Sigmoid colon (tissue), 7 donors: ENCODE data around the gene SLC8A2. TPM values are rescaled to one million over a fixed set of nuclear protein-coding genes. Genes with fewer than 3 reads are reported as not detected.
"Not testable (repeated sequence)": the region's sequence is repeated elsewhere in the genome, so short reads cannot be mapped to it uniquely, and the experiment has no call there.

Experiments
- DNase-seq: peaks from one replicate; pipeline ENCODE4 v3.0.0-alpha.2; 2019
- H3K27ac ChIP-seq, 4 donors: fragments of 200-600 bp; sonication (generic); one replicate each; pipeline ENCODE4 v1.5.1; 2016 to 2019; ENCODE audit warnings: mild to moderate bottlenecking in 1 of 4
- H3K27me3 ChIP-seq, 3 donors: fragments of 200-600 bp; sonication (generic); one replicate each; pipeline ENCODE4 v1.5.1; 2019; ENCODE audit warnings: mild to moderate bottlenecking in 1 of 3
- H3K36me3 ChIP-seq, 4 donors: fragments of 200-600 bp; sonication (generic); one replicate each; pipeline ENCODE4 v1.5.1; 2016 to 2019
- H3K4me1 ChIP-seq, 4 donors: fragments of 200-600 bp; sonication (generic); one replicate each; pipeline ENCODE4 v1.5.1; 2017 to 2019
- H3K4me3 ChIP-seq, 4 donors: fragments of 200-600 bp; sonication (generic); one replicate each; pipeline ENCODE4 v1.5.1; 2017 to 2019; ENCODE audit warnings: mild to moderate bottlenecking in 2 of 4, moderate library complexity in 1 of 4
- H3K9me3 ChIP-seq, 4 donors: fragments of 200-600 bp in 3 of 4; sonication (generic) in 3 of 4; one replicate each; pipeline versions ENCODE4 v1.5.1 to v1.6.1; 2013 to 2019
- CTCF ChIP-seq, 4 experiments: fragments of 450-650 bp in 3 of 4; fragments of 200-600 bp in 1 of 4; IDR thresholded peaks; one replicate each; pipeline ENCODE4 v1.5.1; 2016 to 2019; ENCODE audit warnings: antibody characterized with exemption in 4 of 4, mild to moderate bottlenecking in 3 of 4, moderate library complexity in 2 of 4
- EP300 ChIP-seq, 4 donors: sonication (generic); formaldehyde crosslinking; IDR thresholded peaks; one replicate each; pipeline ENCODE4 v1.6.1; 2017; ENCODE audit warnings: antibody characterized with exemption in 4 of 4
- POLR2A ChIP-seq, 2 donors: fragments of 450-650 bp; IDR thresholded peaks; one replicate each; pipeline ENCODE4 v1.6.1; 2016; ENCODE audit warnings: antibody characterized with exemption in 2 of 2, mild to moderate bottlenecking in 2 of 2, moderate library complexity in 2 of 2
- POLR2AphosphoS5 ChIP-seq, 4 donors: sonication (generic); formaldehyde crosslinking; IDR thresholded peaks; one replicate each; pipeline ENCODE4 v1.6.1; 2017; ENCODE audit warnings: antibody characterized with exemption in 4 of 4
- WGBS, 2 donors: extraction: QIAGEN DNeasy Blood & Tissue Kit; methylation state at CpG; one replicate each; pipeline ENCODE4 v1.1.7; 2013; 5-methylcytosine and 5-hydroxymethylcytosine counted together
- intact Hi-C: fragments of 100-400 bp; cut with DNase I; formaldehyde crosslinking; loops from one replicate; pipeline ENCODE4 v1.15.1; 2023
- polyA plus RNA-seq, 3 donors: library from polyadenylated mRNA; stranded (reverse); fragments of 200-250 nt; gene quantifications; one replicate each; pipeline ENCODE4 v1.2.3, GENCODE V29; 2013
- total RNA-seq, 4 donors: library from RNA; depleted of rRNA; stranded (reverse); fragments of >200 nt; gene quantifications; one replicate each; pipeline ENCODE4 v1.1.0, GENCODE V29; 2016
- donor health status: healthy with polysubstance abuse.
- donor health status: Bipolar disorder and iron deficiency.
- donor health status: healthy.

SLC8A2 gene
- total and polyA plus RNA-seq, 7 donors: 1.1 to 39.9 (median 10.0) TPM; not detected in 2

- Histone ChIP-seq H3K36me3 (no peaks in the 10 kb centered on the region), H3K27ac (no peak overlapping the region), H3K4me3 (no peak overlapping the region), H3K27me3 (peaks cover 0 to 4% (median 0%) of the 10 kb centered on the region in 3 donors), H3K9me3 (no peaks in the 10 kb centered on the region), H3K4me1 (peaks cover 0 to 9% (median 0%) of the 10 kb centered on the region in 4 donors)
- DNase-seq: peak; percentile 81
- intact Hi-C loops: loop anchor here (5.0 kb wide), 1 partner anchor 94 kb away; no protein-coding TSS in a partner anchor
- 33 to 36% methylated on average over 15 of the region's 15 CpGs for WGBS, 2 donors
- TF ChIP-seq POLR2AphosphoS5 (IDR thresholded peaks at IDR 0.05) (no peak), CTCF (IDR thresholded peaks at IDR 0.05) (peak; percentile 48 to 87 (median 68))
Observed at GRCh38 chr19:47391510-47392223, 80.0 kb downstream of the SLC8A2 start.

GRCh38 chr19:47390533-47391488 is 80.9 kb downstream of the SLC8A2 start:
- Histone ChIP-seq H3K4me3 (no peak overlapping the region), H3K36me3 (no peaks in the 10 kb centered on the region), H3K27me3 (peaks cover 0 to 4% (median 0%) of the 10 kb centered on the region in 3 donors), H3K4me1 (peaks cover 0 to 9% (median 0%) of the 10 kb centered on the region in 4 donors), H3K27ac (no peak overlapping the region), H3K9me3 (no peaks in the 10 kb centered on the region)
- no peak for TF ChIP-seq POLR2A (IDR thresholded peaks at IDR 0.05)
- TF ChIP-seq POLR2AphosphoS5 (IDR thresholded peaks at IDR 0.05): no peak
- no peak for TF ChIP-seq CTCF (IDR thresholded peaks at IDR 0.05)
- no peak for TF ChIP-seq EP300 (IDR thresholded peaks at IDR 0.05)
- DNase-seq: no peak
- 78 to 83% methylated on average over 20 of the region's 20 CpGs for WGBS, 2 donors
- intact Hi-C loops: loop anchor here (5.0 kb wide), 1 partner anchor 94 kb away; no protein-coding TSS in a partner anchor

- TF ChIP-seq CTCF (IDR thresholded peaks at IDR 0.05) (no peak), POLR2AphosphoS5 (IDR thresholded peaks at IDR 0.05) (no peak), POLR2A (IDR thresholded peaks at IDR 0.05) (no peak), EP300 (IDR thresholded peaks at IDR 0.05) (no peak)
- Histone ChIP-seq H3K27me3 (peaks cover 0 to 4% (median 0%) of the 10 kb centered on the region in 3 donors), H3K4me1 (peaks cover 0 to 9% (median 0%) of the 10 kb centered on the region in 4 donors), H3K36me3 (no peaks in the 10 kb centered on the region), H3K9me3 (no peaks in the 10 kb centered on the region), H3K27ac (peak overlapping the region in 1 of 4 donors; percentile 34), H3K4me3 (no peak overlapping the region)
- intact Hi-C loops: no loop called here
- WGBS, 2 donors: 65 to 74% methylated on average over 9 of the region's 9 CpGs
- no peak for DNase-seq
Observed at GRCh38 chr19:47389150-47389556, 82.5 kb downstream of the SLC8A2 start.

- H3K27ac ChIP-seq: peak overlapping the region in 1 of 4 donors; percentile 18
- H3K36me3 ChIP-seq, H3K4me3 ChIP-seq, DNase-seq, H3K9me3 ChIP-seq, intact Hi-C loops, H3K4me1 ChIP-seq, H3K27me3 ChIP-seq: not testable (repeated sequence)
- 71 to 83% methylated on average over 5 of the region's 5 CpGs for WGBS, 2 donors
Observed at GRCh38 chr19:47388721-47389120, 83.0 kb downstream of the SLC8A2 start.

GRCh38 chr19:47387623-47388022 is 84.1 kb downstream of the SLC8A2 start:
- intact Hi-C loops, H3K27ac ChIP-seq, H3K27me3 ChIP-seq, H3K4me3 ChIP-seq, H3K4me1 ChIP-seq, H3K36me3 ChIP-seq, H3K9me3 ChIP-seq, DNase-seq: not testable (repeated sequence)
- WGBS, 2 donors: 71 to 86% methylated on average over 3 of the region's 3 CpGs

- H3K4me1 ChIP-seq, intact Hi-C loops, H3K4me3 ChIP-seq, H3K27me3 ChIP-seq, DNase-seq, H3K9me3 ChIP-seq, H3K27ac ChIP-seq: not testable (repeated sequence)
- H3K36me3 ChIP-seq: peaks cover 5 to 10% (median 6%) of the 10 kb centered on the region in 4 donors
- 65 to 83% methylated on average over 12 of the region's 12 CpGs for WGBS, 2 donors
Observed at GRCh38 chr19:47386582-47386981, 85.1 kb downstream of the SLC8A2 start.

GRCh38 chr19:47384533-47384932 is 87.2 kb downstream of the SLC8A2 start:
- 75 to 92% methylated on average over 4 of the region's 4 CpGs for WGBS, 2 donors
- H3K4me1 ChIP-seq, intact Hi-C loops: not testable (repeated sequence)

GRCh38 chr19:47383890-47384289 is 87.8 kb downstream of the SLC8A2 start:
- H3K4me1 ChIP-seq, H3K27ac ChIP-seq, H3K27me3 ChIP-seq, intact Hi-C loops, H3K9me3 ChIP-seq, H3K4me3 ChIP-seq, DNase-seq: not testable (repeated sequence)
- 81 to 91% methylated on average over 5 of the region's 5 CpGs for WGBS, 2 donors
- H3K36me3 ChIP-seq: peaks cover 20 to 36% (median 22%) of the 10 kb centered on the region in 4 donors

More at GRCh38 chr19:47384533-47384932, 87.2 kb downstream of the SLC8A2 start:
- H3K27ac ChIP-seq, H3K4me3 ChIP-seq, DNase-seq, H3K27me3 ChIP-seq, H3K9me3 ChIP-seq: not testable (repeated sequence)
- H3K36me3 ChIP-seq: peaks cover 20 to 31% (median 20%) of the 10 kb centered on the region in 4 donors
